ENCODE results near the gene PHF13.
A peak's percentile ranks its signal among the peaks of the same experiment; 100 is the strongest.

PHF13 gene

DNA sequence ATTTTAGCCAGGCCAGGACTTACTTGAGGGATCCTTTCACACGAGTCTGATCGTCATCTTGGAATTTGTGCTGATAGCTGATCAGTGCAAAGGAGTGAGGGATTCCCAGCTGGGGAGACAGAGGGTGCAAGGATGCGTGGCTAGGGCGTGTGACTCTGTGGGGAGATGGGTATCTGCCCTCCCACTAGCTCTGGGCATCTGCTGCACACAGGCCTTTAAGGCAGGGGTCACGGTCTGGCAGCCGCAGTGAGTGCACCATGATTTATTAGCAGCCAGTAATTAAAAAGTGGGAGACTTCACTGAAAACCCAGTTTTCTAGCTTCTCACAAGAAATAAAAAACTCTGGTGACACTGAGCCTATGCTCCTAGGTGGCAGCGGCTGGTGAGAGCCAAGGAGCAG lies 31.5 kb downstream of the PHF13 start:
- Histone ChIP-seq H3K27me3 (replicated peaks; ENCODE audit: control insufficient read depth, insufficient read depth, low read length) (no peaks in the 10 kb centered on the region), H3K36me3 (ENCODE audit: control insufficient read depth, insufficient read depth, low read length) (peaks cover 18% of the 10 kb centered on the region), H3K4me3 (replicated peaks; ENCODE audit: low read depth, low read length) (no peak overlapping the region)
- TF ChIP-seq, protein P1, sequence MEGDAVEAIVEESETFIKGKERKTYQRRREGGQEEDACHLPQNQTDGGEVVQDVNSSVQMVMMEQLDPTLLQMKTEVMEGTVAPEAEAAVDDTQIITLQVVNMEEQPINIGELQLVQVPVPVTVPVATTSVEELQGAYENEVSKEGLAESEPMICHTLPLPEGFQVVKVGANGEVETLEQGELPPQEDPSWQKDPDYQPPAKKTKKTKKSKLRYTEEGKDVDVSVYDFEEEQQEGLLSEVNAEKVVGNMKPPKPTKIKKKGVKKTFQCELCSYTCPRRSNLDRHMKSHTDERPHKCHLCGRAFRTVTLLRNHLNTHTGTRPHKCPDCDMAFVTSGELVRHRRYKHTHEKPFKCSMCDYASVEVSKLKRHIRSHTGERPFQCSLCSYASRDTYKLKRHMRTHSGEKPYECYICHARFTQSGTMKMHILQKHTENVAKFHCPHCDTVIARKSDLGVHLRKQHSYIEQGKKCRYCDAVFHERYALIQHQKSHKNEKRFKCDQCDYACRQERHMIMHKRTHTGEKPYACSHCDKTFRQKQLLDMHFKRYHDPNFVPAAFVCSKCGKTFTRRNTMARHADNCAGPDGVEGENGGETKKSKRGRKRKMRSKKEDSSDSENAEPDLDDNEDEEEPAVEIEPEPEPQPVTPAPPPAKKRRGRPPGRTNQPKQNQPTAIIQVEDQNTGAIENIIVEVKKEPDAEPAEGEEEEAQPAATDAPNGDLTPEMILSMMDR (IDR thresholded peaks at IDR 0.05; ENCODE audit: insufficient read depth, low read length, poor library complexity, severe bottlenecking): no peak
- DNase-seq (ENCODE audit: extremely low read depth, insufficient read length): no peak

DNA sequence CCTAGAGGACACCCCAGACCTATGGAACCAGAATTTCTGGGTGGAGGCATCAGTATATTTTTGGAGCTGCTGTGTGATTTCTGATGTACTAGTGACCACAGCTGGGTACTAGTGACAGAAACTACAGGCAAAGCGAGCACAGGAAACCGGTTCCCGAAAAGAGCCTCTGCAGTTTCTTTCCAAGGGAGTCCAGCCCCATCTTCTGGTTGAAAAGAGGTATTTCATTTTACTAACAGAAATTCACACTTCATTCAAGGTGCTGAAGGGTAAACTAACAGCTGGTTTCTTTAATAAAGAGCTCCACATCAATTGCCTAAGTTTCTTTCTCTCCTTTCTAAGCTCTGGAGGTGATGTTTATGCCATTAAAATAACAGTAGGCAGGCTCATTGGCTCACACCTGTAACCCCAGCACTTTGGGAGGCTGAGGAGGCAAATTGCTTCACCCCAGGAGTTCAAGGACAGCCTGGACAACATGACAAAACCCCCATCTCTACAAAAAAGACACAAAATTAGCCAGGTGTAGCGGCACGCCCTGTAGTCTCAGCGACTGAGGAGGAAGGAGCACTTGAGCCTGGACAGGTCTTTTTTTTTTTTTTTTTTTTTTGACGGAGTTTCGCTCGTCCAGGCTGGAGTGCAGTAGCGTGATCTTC lies 33.1 kb downstream of the PHF13 start:
- DNase-seq (ENCODE audit: extremely low read depth, insufficient read length): no peak
- TF ChIP-seq, protein P1 (IDR thresholded peaks at IDR 0.05; ENCODE audit: insufficient read depth, low read length, poor library complexity, severe bottlenecking): peak; percentile 51
- Histone ChIP-seq H3K36me3 (ENCODE audit: control insufficient read depth, insufficient read depth, low read length) (peaks cover 22% of the 10 kb centered on the region), H3K4me3 (replicated peaks; ENCODE audit: low read depth, low read length) (no peak overlapping the region), H3K27me3 (replicated peaks; ENCODE audit: control insufficient read depth, insufficient read depth, low read length) (no peaks in the 10 kb centered on the region)

DNA sequence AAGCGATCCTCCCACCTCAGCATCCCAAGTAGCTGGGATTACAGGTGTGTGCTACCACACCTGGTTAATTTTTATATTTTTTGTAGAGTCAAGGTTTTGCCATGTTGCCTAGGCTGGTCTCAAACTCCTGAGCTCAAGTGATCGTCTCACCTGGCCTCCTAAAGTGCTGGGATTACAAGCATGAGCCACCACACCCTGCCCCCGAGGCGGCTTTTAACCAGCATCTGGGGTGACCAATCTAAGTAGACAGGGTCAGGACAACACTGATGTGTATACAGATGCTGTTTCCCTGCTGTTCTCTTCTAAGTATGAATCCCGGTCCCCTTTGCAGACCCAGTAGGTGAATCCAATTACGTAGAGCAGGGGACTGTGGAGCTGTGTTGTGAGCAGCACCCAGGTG lies 35.0 kb downstream of the PHF13 start:
- Histone ChIP-seq H3K27me3 (replicated peaks; ENCODE audit: control insufficient read depth, insufficient read depth, low read length) (no peaks in the 10 kb centered on the region), H3K4me3 (replicated peaks; ENCODE audit: low read depth, low read length) (no peak overlapping the region), H3K36me3 (ENCODE audit: control insufficient read depth, insufficient read depth, low read length) (peaks cover 27% of the 10 kb centered on the region)
- TF ChIP-seq, protein P1 (IDR thresholded peaks at IDR 0.05; ENCODE audit: insufficient read depth, low read length, poor library complexity, severe bottlenecking): no peak
- no peak for DNase-seq (ENCODE audit: extremely low read depth, insufficient read length)

DNA sequence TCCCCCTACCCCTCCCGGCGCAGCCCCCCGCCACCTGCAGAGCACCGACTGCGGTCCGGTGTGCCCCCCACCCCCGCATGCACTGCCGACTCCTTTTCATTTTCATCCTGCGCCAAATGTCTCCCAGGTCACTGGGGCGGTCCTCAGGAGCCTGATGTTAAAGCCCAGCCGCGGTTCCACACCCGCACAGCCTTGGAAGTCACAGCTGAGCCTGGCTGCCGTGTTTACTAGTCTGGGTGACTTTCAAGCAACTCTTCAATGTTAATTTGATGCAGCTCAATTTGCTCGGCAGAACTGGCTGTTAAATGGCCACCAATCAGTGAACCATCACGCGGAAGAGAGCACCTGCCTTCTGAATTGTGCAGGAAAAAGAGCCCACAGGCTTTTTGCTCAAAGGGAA lies 38.4 kb downstream of the PHF13 start:
- no peak for DNase-seq (ENCODE audit: extremely low read depth, insufficient read length)
- peaks cover 13% of the 10 kb centered on the region for H3K36me3 ChIP-seq (ENCODE audit: control insufficient read depth, insufficient read depth, low read length)
- H3K4me3 ChIP-seq (replicated peaks; ENCODE audit: low read depth, low read length): no peak overlapping the region

DNA sequence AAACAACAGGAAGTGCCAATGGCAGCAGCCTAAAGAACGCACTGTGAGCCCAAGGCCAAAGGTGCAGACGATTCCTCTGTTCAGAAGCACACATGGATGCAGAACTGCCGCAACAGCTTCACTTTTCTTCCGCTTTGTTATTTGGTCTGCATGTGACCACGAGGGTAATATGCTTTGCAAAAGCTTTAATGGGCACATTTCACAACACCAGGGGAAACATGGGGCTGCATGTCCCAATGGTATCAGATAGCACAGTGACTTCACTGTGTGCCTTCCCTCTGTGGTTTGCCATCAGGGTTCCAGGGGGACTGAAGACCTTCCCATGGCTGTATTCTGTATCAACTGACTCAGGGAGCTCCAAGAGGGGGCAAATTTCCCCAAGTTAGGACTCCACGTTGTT lies 39.5 kb downstream of the PHF13 start:
- H3K36me3 ChIP-seq (ENCODE audit: control insufficient read depth, insufficient read depth, low read length): peaks cover 17% of the 10 kb centered on the region

More for the DNA sequence above, 38.4 kb downstream of the PHF13 start:
- TF ChIP-seq, protein P1 (IDR thresholded peaks at IDR 0.05; ENCODE audit: insufficient read depth, low read length, poor library complexity, severe bottlenecking): no peak
- H3K27me3 ChIP-seq (replicated peaks; ENCODE audit: control insufficient read depth, insufficient read depth, low read length): no peaks in the 10 kb centered on the region

More for the DNA sequence above, 39.5 kb downstream of the PHF13 start:
- Histone ChIP-seq H3K27me3 (replicated peaks; ENCODE audit: control insufficient read depth, insufficient read depth, low read length) (no peaks in the 10 kb centered on the region), H3K4me3 (replicated peaks; ENCODE audit: low read depth, low read length) (no peak overlapping the region)
- TF ChIP-seq, protein P1 (IDR thresholded peaks at IDR 0.05; ENCODE audit: insufficient read depth, low read length, poor library complexity, severe bottlenecking): no peak
- no peak for DNase-seq (ENCODE audit: extremely low read depth, insufficient read length)
